HG03025 (cell line): Measurements from ENCODE around the gene ERN2.
A peak's percentile ranks its signal among the peaks of the same experiment; 100 is the strongest.

Experiments
- ATAC-seq: cut with Tn5 transposase; IDR thresholded peaks from one replicate; pipeline ENCODE4 v1.9.1; 2021; ENCODE audit warnings: mild to moderate bottlenecking, moderate library complexity; ENCODE audit not compliant: unreplicated experiment, low FRiP score

The ERN2 gene

DNA sequence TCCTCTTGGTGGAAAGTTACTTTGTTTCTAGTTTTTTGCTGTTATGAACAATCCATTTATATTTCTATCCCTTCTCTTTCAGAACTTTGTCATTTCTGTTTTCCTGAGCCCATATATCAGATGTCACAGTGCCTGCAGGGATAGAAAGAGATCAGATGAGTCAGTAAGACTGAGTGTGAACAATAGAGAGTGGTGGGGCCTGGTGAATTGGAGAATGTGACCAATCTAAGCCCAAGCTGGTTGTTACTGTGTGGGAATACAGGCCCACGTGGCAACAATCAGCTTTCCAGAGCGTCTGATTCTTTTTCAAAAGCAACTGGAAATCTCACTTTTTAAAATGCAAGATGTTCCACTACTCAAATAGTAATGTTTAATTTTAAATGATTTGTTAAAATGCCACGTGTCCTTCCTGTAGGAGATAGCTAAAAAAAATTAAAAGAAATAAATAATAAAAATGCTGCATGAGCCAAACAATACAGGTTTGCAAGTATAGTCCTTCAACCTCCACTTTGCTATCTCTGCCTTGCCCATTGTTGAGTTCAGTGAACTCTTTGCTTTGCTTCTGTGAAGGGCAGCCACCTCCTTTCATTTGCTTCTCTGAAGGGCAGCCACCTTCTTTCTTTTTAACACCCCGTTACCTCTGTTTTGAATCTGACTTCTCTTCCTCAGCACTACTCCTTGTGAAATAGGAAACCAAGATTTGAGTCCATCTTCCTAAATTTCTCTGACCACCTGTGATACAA is 62.2 kb downstream of the ERN2 start:
- no peak for ATAC-seq

DNA sequence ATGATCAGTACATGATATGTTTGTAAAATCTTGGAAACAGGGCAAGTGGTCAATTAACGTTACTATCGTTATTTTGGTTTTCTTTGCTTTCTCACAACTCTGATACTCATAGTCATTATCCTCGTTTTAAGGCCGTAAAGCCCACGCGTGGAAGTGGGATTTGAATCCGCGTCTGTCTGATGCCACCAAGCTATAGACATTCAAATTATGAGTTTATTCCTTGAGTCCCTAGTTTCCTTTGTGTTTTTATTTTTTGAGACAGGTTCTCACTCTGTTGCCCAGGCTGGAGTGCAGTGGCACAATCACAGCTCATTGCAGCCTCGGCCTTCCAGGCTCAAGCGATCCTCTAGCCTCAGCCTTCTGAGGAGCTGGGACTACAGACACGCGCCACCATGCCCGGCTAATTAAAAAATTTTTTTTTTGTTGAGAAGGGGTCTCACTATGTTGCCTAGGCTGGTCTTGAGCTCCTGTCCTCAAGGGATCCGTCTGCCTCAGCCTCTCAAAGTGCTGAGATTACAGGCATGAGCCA is 70.7 kb downstream of the ERN2 start:
- ATAC-seq, result no peak

DNA sequence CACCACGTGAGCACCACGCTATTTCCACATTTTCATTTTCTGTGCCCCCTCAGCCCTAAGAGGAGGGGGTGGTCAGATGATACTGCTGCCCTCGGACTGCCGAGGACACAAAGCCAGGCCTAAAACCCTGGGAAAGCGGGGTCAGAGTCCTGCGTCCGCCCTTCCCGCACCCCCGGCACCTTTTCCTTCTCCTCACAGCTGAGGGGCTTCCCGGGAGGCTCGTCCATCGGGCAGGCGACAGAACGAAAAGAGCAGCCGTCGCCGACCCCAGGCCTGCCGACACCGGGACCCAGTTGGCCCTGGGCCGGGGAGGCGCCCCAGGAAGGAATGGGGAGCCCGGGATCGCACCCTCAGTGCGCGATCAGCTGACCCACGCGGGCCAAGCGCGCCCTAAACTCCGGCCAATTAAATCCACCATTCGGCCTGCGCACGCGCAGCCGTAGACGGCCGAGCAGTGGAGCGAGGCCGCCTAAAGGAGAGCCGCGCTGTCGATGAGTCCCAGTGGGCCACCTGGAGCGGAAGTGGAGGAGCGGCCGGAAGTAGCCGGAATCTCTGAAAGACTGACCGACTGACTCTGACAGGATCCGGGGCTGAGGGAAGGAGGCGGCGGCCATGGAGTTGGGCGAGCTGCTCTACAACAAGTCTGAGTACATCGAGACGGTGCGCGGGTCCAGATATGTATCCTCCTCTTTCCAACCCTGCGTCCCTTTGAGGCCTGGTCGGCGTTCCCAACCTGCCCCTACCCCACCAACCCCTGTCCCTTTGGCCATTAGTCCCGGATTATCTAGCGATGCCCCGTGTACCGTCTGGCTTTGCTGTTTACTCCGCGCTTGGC is 71.9 kb downstream of the ERN2 start, which contains the start of the genes DCTN5 and PALB2:
TSS of gene DCTN5 (plus strand) at position 536 of the 835 bp plus-strand sequence. CDS start at position 613, 77 bp downstream.
TSS of gene PALB2 (minus strand) at position 380 of the 835 bp plus-strand sequence. CDS start at position 227, 153 bp downstream.
- peak; percentile 95 for ATAC-seq

DNA sequence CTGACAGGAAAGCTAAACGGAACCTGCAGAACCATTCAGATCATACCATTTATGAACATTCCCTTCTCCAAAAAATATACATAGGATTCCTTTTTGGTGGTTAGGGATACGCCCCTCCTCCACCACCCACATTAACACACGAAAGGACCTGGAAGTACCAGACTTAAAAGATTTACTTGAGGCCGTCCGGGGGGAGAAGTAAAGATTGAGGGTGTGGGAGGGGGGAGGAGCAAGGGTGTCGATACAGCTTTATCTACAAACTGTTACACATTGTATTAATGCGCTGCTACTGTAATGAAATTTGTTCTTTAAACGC is 72.4 kb downstream of the ERN2 start:
- no peak for ATAC-seq
